OCI-LY7 (cell line): Measurements from ENCODE around the gene TMEM214. TPM values are rescaled to one million over a fixed set of nuclear protein-coding genes. Genes with fewer than 3 reads are reported as not detected.

ENCODE experiments used
- Bru-seq: library from RNA; stranded (reverse); fragments of 400-500 nt; gene quantifications from one replicate; lab custom pipeline; 2021; lab: Mats Ljungman, UMichigan
- BruChase-seq, 2 experiments: library from RNA; stranded (reverse); fragments of 400-500 nt; gene quantifications; one replicate each; lab custom pipeline; 2021; lab: Mats Ljungman, UMichigan
- BruUV-seq: library from RNA; stranded (reverse); fragments of 400-500 nt; replicated peaks from 2 replicates; lab custom pipeline; 2021; lab: Mats Ljungman, UMichigan
- CTCF ChIA-PET: fragments of 300-600 bp; sonication (Branson Sonifier 250); formaldehyde crosslinking; loops from one replicate; lab custom pipeline; 2022; ENCODE audit warnings: antibody characterized with exemption; ENCODE audit not compliant: unreplicated experiment; lab: Charles Lee
- POLR2A ChIA-PET: fragments of 300-600 bp; sonication (Branson Sonifier 250); formaldehyde crosslinking; loops from one replicate; lab custom pipeline; 2022; ENCODE audit warnings: antibody characterized with exemption; lab: Charles Lee
- DNase-seq: peaks from one replicate; pipeline ENCODE4 v3.0.0-alpha.2; 2015; ENCODE audit warnings: low spot score
- H2AFZ ChIP-seq: fragments of 200-600 bp; sonication (generic), shearing (Covaris generic); 2 replicates; pipeline ENCODE4 v1.6.1; 2014; ENCODE audit warnings: mild to moderate bottlenecking, antibody characterized with exemption, low read length, moderate library complexity
- H3K27ac ChIP-seq: fragments of 200-600 bp; sonication (generic); 2 replicates; pipeline ENCODE4 v1.5.1; 2014; ENCODE audit warnings: mixed run types, low read depth, mild to moderate bottlenecking, moderate library complexity, low read length, inconsistent platforms; ENCODE audit not compliant: poor library complexity, severe bottlenecking
- H3K36me3 ChIP-seq: fragments of 200-600 bp; sonication (generic); 2 replicates; pipeline ENCODE4 v1.6.1; 2014; ENCODE audit warnings: mild to moderate bottlenecking, antibody characterized with exemption, low read length, moderate library complexity, mixed read lengths; ENCODE audit not compliant: insufficient read depth
- H3K4me1 ChIP-seq: fragments of 200-600 bp; sonication (generic); 2 replicates; pipeline ENCODE4 v1.5.1; 2014; ENCODE audit warnings: mild to moderate bottlenecking, low read length; ENCODE audit not compliant: insufficient read depth, poor library complexity, severe bottlenecking
- H3K4me2 ChIP-seq: fragments of 200-600 bp; sonication (generic); 2 replicates; pipeline ENCODE4 v1.6.1; 2014; ENCODE audit warnings: mild to moderate bottlenecking, low read length
- H3K4me3 ChIP-seq: fragments of 200-600 bp; sonication (generic); 2 replicates; pipeline ENCODE4 v1.5.1; 2014; ENCODE audit warnings: mild to moderate bottlenecking, low read depth, low read length; ENCODE audit not compliant: poor library complexity, severe bottlenecking
- H3K79me2 ChIP-seq: fragments of 200-600 bp; sonication (generic); 2 replicates; pipeline ENCODE4 v1.6.1; 2016; ENCODE audit warnings: low read depth, mild to moderate bottlenecking, low read length, moderate library complexity, mixed read lengths; ENCODE audit not compliant: insufficient read depth
- H3K9me2 ChIP-seq: fragments of 200-600 bp; sonication (generic); 2 replicates; pipeline ENCODE4 v1.6.1; 2016; ENCODE audit warnings: mild to moderate bottlenecking, low read length, mixed read lengths; ENCODE audit not compliant: insufficient read depth
- H3K9me3 ChIP-seq: fragments of 200-600 bp; sonication (generic); 2 replicates; pipeline ENCODE4 v1.6.1; 2014; ENCODE audit warnings: mild to moderate bottlenecking, mixed run types, low read length, mixed read lengths
- H4K20me1 ChIP-seq: fragments of 200-600 bp; sonication (generic); 2 replicates; pipeline ENCODE4 v1.6.1; 2014; ENCODE audit warnings: mild to moderate bottlenecking, antibody characterized with exemption, low read length, moderate library complexity, mixed read lengths; ENCODE audit not compliant: insufficient read depth
- CTCF ChIP-seq: fragments of 200-600 bp; sonication (generic); conservative IDR thresholded peaks from 2 replicates; pipeline ENCODE4 v1.5.1; 2014; ENCODE audit warnings: mild to moderate bottlenecking, antibody characterized with exemption, low read length, moderate library complexity, mixed read lengths
- EZH2phosphoT487 ChIP-seq: fragments of 200-600 bp; sonication (generic); IDR thresholded peaks from 2 replicates; pipeline ENCODE4 v1.6.1; 2018; ENCODE audit warnings: low read depth, borderline replicate concordance, mild to moderate bottlenecking, mixed run types, antibody characterized with exemption, low read length, moderate library complexity, mixed read lengths
- intact Hi-C: fragments of 100-400 bp; cut with micrococcal nuclease; formaldehyde crosslinking; loops from one replicate; pipeline ENCODE4 v1.10.0; 2022; ENCODE audit not compliant: unreplicated experiment
- long read RNA-seq: library from polyadenylated mRNA; stranded (forward); transcript quantifications from one replicate; pipeline ENCODE4 v2.0.0, GENCODE V29; 2022
- total RNA-seq, 2 experiments: library from RNA; depleted of rRNA in 1 of 2; stranded (reverse); fragments of >200 nt in 1 of 2; shearing (Covaris generic) in 1 of 2; gene quantifications; 2 replicates each; pipeline ENCODE4 v1.2.3, GENCODE V29; 2014 to 2022

The TMEM214 gene
- total RNA-seq (2014; rRNA removed; shearing (Covaris generic)) (32.0 and 32.6 TPM in 2 replicates), total RNA-seq (2022) (78.6 and 79.3 TPM in 2 replicates), Bru-seq, nascent RNA (percentile 67 among the genes with signal in this experiment), BruChase-seq, experiment 1, labeled RNA remaining after a 6-hour chase (percentile 79 among the genes with signal in this experiment), BruChase-seq, experiment 2, labeled RNA remaining after a 2-hour chase (percentile 83 among the genes with signal in this experiment)
- long read RNA-seq, transcript TMEM214-201 (17 exons, 2,990 nt): major isoform, 38 of 72 reads
- long read RNA-seq, partial matches to known transcripts: 3 of 72 reads
- long read RNA-seq, other reads (novel, unspliced or antisense): 26 of 72 reads

GRCh38 chr2:27032495-27033252 lies at the start of gene TMEM214:
TMEM214 (plus strand) TSS chr2:27032965; CDS start chr2:27033016, 51 bp downstream.
- DNase-seq: peak; percentile 87
- intact Hi-C loops: loop anchor here (1.0 to 2.0 kb wide), 3 partner anchors 18 to 54 kb away; partner anchors contain the start of genes KHK and OST4
- peak within 1 kb of the TSS; percentile 95 for H3K4me3 ChIP-seq
- peak within 1 kb of the TSS; percentile 15 for H3K27ac ChIP-seq
- peak within 1 kb of the TSS; percentile 77 for H2AFZ ChIP-seq
- no peaks in the 10 kb centered on the region for H3K9me2 ChIP-seq
- H3K9me3 ChIP-seq: no peaks in the 10 kb centered on the region
- H4K20me1 ChIP-seq: no peaks in the 10 kb centered on the region
- peaks cover 13% of the 10 kb centered on the region; the same call in 1 of the 2 replicates for H3K79me2 ChIP-seq
- H3K4me2 ChIP-seq: peak within 1 kb of the TSS; percentile 89
- POLR2A ChIA-PET: interaction anchor here (0.6 to 4.8 kb wide), 5 partner anchors 12 to 244 kb away, joined by 3 to 29 read pairs (median 5); partner anchors contain the start of gene AGBL5
- peaks cover 16% of the 10 kb centered on the region for H3K4me1 ChIP-seq
- CTCF ChIA-PET: no interaction called here
- peaks cover 30% of the 10 kb centered on the region for H3K36me3 ChIP-seq
- TF ChIP-seq EZH2phosphoT487 (no peak), CTCF (no peak)
- BruUV-seq: no TSS peak

GRCh38 chr2:26983746-26984145 lies 49.0 kb upstream of the TMEM214 start:
- BruUV-seq: no TSS peak
- Histone ChIP-seq H3K9me3 (no peaks in the 10 kb centered on the region), H3K36me3 (no peaks in the 10 kb centered on the region), H3K79me2 (no peaks in the 10 kb centered on the region), H3K4me2 (no peak overlapping the region), H2AFZ (no peak overlapping the region), H3K4me3 (no peak overlapping the region), H4K20me1 (no peaks in the 10 kb centered on the region), H3K4me1 (no peaks in the 10 kb centered on the region), H3K9me2 (no peaks in the 10 kb centered on the region), H3K27ac (no peak overlapping the region)
- POLR2A ChIA-PET: interaction anchor here (0.5 to 1.1 kb wide), 2 partner anchors 17 to 31 kb away, joined by 3 read pairs; no protein-coding TSS in a partner anchor
- intact Hi-C loops: no loop called here
- TF ChIP-seq CTCF (no peak), EZH2phosphoT487 (no peak)
- CTCF ChIA-PET: interaction anchor here (0.5 kb wide), 1 partner anchor 29 kb away, joined by 4 read pairs; no protein-coding TSS in a partner anchor
- no peak for DNase-seq
